Measurements from ENCODE around the gene KIAA1671. TPM values are rescaled to one million over a fixed set of nuclear protein-coding genes. Genes with fewer than 3 reads are reported as not detected.
A peak's percentile ranks its signal among the peaks of the same experiment; 100 is the strongest.

Gene KIAA1671
- total and polyA plus RNA-seq, 4 experiments from 2014 or later: 0.04 to 10.2 (median 5.2) TPM

DNA sequence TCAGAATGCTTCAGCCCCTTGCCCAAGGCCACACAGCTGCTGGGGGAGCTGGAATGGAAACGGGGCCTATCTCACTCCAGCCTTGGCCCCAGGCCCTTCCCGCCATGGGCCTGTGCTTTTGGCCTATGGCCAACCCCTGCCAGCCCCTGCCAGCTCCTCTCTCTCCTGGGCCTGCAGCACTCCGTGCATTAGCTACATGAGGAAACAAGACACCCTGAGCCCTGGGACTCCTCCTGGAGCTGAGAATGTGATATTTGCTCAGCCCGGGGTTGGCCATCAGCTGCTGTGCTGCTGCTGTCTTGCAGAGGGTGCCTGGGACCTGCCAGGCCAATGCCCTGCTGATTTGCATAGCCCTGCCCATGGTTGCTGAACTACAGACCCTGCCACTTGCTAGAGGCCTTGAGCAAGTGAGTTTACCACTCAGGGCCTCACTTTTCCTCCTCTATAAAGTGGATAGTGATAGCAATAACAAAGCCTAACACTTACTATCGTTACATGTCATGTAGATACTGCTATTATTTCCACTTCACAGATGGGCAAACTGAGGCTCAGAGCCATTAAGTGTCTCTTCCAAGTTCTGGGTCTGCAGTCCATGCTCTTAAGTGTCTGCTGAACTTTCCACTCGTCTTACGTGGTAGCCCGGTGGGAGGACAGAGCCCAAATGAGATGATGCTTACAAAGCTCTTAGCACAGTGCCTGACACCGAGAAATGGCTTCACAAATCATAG lies 99.6 kb downstream of the KIAA1671 start:
- CTCF ChIA-PET (ENCODE audit: partially characterized antibody): interaction anchor here (1.4 to 4.9 kb wide), 4 partner anchors 29 to 114 kb away, joined by 3 to 63 read pairs (median 26); no protein-coding TSS in a partner anchor
- Mint-ChIP-seq H3K4me1 (peaks cover 2 to 6% (median 3%) of the 10 kb centered on the region in 4 donors), H3K4me3 (no peak overlapping the region), H3K36me3 (peaks cover 0 to 3% of the 10 kb centered on the region in 2 donors), H3K27ac (no peak overlapping the region), H3K9me3 (peaks cover 0 to 16% (median 5%) of the 10 kb centered on the region in 8 donors), H3K27me3 (peaks cover 2 to 3% of the 10 kb centered on the region in 2 donors)
- peaks cover 0 to 7% of the 10 kb centered on the region in 2 donors for H3K9me3 ChIP-seq (ENCODE audit: control insufficient read depth in 1 of 2, low read length in 2 of 2)
- no peak overlapping the region for H3K27ac ChIP-seq (ENCODE audit: low read depth, low read length)
- intact Hi-C loops (cut with micrococcal nuclease): no loop called here
- POLR2A ChIA-PET (ENCODE audit: partially characterized antibody): no interaction called here
- H3K27me3 ChIP-seq (ENCODE audit: insufficient read depth, low read length): no peaks in the 10 kb centered on the region
- DNase-seq: no peak
- H3K36me3 ChIP-seq (ENCODE audit: insufficient read depth, low read length): no peaks in the 10 kb centered on the region
- no peaks in the 10 kb centered on the region for H3K4me1 ChIP-seq (ENCODE audit: insufficient read depth, low read length)
- no peak overlapping the region for H3K4me3 ChIP-seq (ENCODE audit: low read length in 2 of 2)

DNA sequence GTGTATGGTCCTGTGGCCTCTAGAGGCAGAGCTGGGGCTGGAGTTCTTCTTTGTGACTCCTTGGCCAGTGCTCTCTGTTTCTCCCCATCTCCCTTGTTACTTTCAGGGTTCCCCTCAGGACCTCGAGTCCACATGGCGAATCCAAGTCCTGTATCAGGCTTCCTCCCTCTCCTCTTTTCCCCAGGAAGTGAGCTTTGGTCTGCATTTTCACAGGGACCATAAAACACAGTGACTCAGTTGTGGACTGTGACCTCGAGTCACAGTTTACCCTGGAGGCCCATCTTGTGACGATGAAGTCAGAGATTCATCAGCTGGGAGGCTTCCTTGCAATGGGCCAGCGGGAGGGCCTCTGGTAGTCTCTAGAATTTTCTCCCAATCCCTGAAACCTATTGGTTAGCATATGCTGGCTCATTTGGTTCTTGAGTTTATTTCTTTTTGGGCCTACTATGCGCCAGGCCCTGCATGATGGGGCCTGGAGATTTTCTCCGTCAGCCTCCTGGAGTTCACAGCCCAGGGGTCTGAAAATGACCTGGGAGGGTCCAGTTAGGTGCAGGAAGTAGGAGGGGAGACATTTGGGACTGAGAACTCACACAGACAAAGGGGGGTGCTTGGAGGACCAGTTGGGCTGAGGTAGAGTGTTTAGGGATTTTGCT lies 100.8 kb downstream of the KIAA1671 start:
- peaks cover 0 to 16% (median 5%) of the 10 kb centered on the region in 8 donors for H3K9me3 Mint-ChIP-seq
- peaks cover 5 to 7% (median 5%) of the 10 kb centered on the region in 4 donors for H3K4me1 Mint-ChIP-seq
- Histone ChIP-seq H3K36me3 (ENCODE audit: insufficient read depth, low read length) (no peaks in the 10 kb centered on the region), H3K4me3 (ENCODE audit: low read length in 2 of 2) (no peak overlapping the region), H3K9me3 (ENCODE audit: control insufficient read depth in 1 of 2, low read length in 2 of 2) (peaks cover 0 to 7% of the 10 kb centered on the region in 2 donors), H3K27me3 (ENCODE audit: insufficient read depth, low read length) (no peaks in the 10 kb centered on the region), H3K4me1 (ENCODE audit: insufficient read depth, low read length) (no peaks in the 10 kb centered on the region), H3K27ac (ENCODE audit: low read depth, low read length) (no peak overlapping the region)
- peaks cover 2 to 3% of the 10 kb centered on the region in 2 donors for H3K27me3 Mint-ChIP-seq
- CTCF ChIA-PET (ENCODE audit: partially characterized antibody): interaction anchor here (1.2 to 4.3 kb wide), 5 partner anchors 15 to 115 kb away, joined by 3 to 30 read pairs (median 3); no protein-coding TSS in a partner anchor
- H3K27ac Mint-ChIP-seq: peak overlapping the region in 1 of 7 donors; percentile 44
- no peak overlapping the region for H3K4me3 Mint-ChIP-seq
- intact Hi-C loops (cut with micrococcal nuclease): no loop called here
- POLR2A ChIA-PET (ENCODE audit: partially characterized antibody): no interaction called here
- peaks cover 0 to 3% of the 10 kb centered on the region in 2 donors for H3K36me3 Mint-ChIP-seq
- DNase-seq: no peak

DNA sequence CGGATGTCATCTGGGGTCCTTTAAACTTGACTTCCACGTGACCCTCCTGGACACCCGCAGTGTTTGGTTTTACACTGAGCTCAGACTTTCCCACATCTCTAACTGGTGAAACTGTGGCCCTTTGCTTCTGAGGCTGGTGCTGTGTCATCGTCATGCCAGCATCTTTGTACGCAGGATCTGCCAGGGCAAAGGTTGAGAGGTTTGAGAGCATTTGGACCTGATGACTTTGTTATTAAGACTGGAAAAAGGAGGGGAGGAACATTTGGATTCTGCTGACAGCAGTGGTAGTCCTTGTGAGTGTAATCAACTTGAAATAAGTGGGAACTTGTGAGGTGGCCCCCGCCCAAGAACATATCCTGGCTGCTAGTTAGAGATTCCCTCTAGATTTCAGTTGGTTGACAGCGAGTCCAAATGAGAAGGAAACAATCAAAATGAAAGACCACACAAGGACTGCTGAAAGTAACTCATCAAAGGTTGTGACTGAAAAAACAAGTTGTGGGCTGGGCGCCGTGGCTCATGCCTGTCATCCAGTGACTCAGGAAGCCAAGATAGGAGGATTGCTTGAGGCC lies 102.5 kb downstream of the KIAA1671 start:
- peaks cover 0 to 3% of the 10 kb centered on the region in 2 donors for H3K36me3 Mint-ChIP-seq
- ChIA-PET CTCF (ENCODE audit: partially characterized antibody) (interaction anchor here (0.6 to 4.3 kb wide), 9 partner anchors 13 to 117 kb away, joined by 3 to 30 read pairs (median 3); no protein-coding TSS in a partner anchor), POLR2A (ENCODE audit: partially characterized antibody) (no interaction called here)
- DNase-seq: no peak
- H3K4me3 Mint-ChIP-seq: no peak overlapping the region
- H3K27ac Mint-ChIP-seq: peak overlapping the region in 1 of 7 donors; percentile 57
- Histone ChIP-seq H3K9me3 (ENCODE audit: control insufficient read depth in 1 of 2, low read length in 2 of 2) (peaks cover 0 to 7% of the 10 kb centered on the region in 2 donors), H3K27ac (ENCODE audit: low read depth, low read length) (no peak overlapping the region), H3K4me1 (ENCODE audit: insufficient read depth, low read length) (no peaks in the 10 kb centered on the region), H3K4me3 (ENCODE audit: low read length in 2 of 2) (no peak overlapping the region), H3K36me3 (ENCODE audit: insufficient read depth, low read length) (no peaks in the 10 kb centered on the region), H3K27me3 (ENCODE audit: insufficient read depth, low read length) (no peaks in the 10 kb centered on the region)
- H3K9me3 Mint-ChIP-seq: peaks cover 0 to 16% (median 5%) of the 10 kb centered on the region in 8 donors
- peaks cover 0 to 3% of the 10 kb centered on the region in 2 donors for H3K27me3 Mint-ChIP-seq
- intact Hi-C loops (cut with micrococcal nuclease): no loop called here
- peaks cover 5 to 10% (median 5%) of the 10 kb centered on the region in 4 donors for H3K4me1 Mint-ChIP-seq

DNA sequence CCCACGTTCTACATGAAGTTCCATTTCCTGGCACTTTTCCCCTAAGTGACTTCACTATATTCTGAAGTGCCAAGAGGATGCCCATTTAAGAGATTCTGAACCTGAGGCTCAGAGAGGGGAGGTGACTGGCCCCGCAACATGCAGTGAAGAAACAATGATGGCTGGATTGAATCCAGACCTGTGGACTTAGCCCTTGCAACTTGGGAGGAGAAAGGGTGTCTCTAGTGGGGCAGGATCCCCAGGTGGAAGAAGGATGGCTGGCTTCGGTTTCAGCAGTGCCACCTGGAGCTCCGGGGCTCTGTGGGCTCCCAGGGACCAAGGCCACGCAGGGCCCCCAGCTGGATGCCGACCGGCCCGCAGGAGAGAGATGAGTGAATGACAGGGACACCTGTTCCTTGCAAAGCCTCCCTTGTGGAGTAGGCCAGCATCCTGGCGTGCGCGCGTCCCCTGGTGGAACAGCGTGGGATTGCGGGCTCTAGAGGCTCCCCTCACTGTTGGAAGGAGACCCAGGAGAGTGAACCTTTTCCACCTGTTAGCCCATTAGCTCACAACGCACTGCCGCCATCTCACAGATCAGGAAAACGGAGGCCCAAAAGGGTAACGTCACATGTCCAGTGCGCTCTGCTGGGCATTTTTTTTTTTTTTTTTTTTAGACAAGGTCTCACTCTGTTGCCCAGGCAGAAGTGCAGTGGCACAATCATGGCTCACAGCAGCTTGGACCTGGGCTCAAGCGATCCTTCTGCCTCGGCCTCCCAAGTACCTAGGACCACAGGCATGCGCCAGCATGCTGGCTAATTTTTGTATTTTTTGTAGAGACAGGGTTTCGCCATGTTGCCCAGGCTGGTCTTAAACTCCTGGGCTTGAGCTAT lies 104.7 kb downstream of the KIAA1671 start:
- peaks cover 2 to 3% of the 10 kb centered on the region in 2 donors for H3K27me3 Mint-ChIP-seq
- H3K4me1 Mint-ChIP-seq: peaks cover 19 to 27% (median 24%) of the 10 kb centered on the region in 4 donors
- Histone ChIP-seq H3K9me3 (ENCODE audit: control insufficient read depth in 1 of 2, low read length in 2 of 2) (no peaks in the 10 kb centered on the region), H3K36me3 (ENCODE audit: insufficient read depth, low read length) (no peaks in the 10 kb centered on the region), H3K4me3 (ENCODE audit: low read length in 2 of 2) (no peak overlapping the region), H3K4me1 (ENCODE audit: insufficient read depth, low read length) (peaks cover 21% of the 10 kb centered on the region), H3K27ac (ENCODE audit: low read depth, low read length) (no peak overlapping the region), H3K27me3 (ENCODE audit: insufficient read depth, low read length) (no peaks in the 10 kb centered on the region)
- H3K27ac Mint-ChIP-seq: peak overlapping the region in 1 of 7 donors; percentile 24
- no peak overlapping the region for H3K4me3 Mint-ChIP-seq
- intact Hi-C loops (cut with micrococcal nuclease): no loop called here
- no peaks in the 10 kb centered on the region for H3K36me3 Mint-ChIP-seq
- H3K9me3 Mint-ChIP-seq: no peaks in the 10 kb centered on the region
- ChIA-PET CTCF (ENCODE audit: partially characterized antibody) (interaction anchor here (0.7 to 3.8 kb wide), 12 partner anchors 9 to 680 kb away, joined by 3 to 34 read pairs (median 7); no protein-coding TSS in a partner anchor), POLR2A (ENCODE audit: partially characterized antibody) (interaction anchor here (0.6 to 1.5 kb wide), 3 partner anchors 10 to 151 kb away, joined by 3 to 6 read pairs (median 5); no protein-coding TSS in a partner anchor)
- peak; percentile 45 to 68 (median 62) for DNase-seq

DNA sequence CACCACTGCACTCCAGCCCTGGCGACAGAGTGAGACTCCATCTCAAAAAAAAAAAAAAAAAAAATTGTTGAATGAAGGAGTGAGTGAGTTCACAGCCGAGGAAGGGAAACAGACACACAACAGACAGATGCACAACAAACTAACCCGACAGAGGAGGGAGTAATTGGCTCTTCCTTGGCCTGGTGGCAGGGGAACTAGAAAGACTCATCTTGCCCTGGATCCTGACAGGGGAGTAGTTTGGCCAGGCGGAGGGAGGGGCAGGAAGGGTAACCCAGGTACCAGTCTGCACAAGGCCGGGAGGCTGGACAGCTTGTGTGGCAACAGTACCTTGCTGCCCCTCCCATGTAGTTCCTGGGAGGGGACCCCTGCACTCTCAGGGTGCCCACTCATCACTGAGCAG lies 106.9 kb downstream of the KIAA1671 start:
- Mint-ChIP-seq H3K4me3 (peak overlapping the region in 1 of 8 donors; percentile 45), H3K27me3 (peaks cover 1 to 2% of the 10 kb centered on the region in 2 donors), H3K27ac (peak overlapping the region in 2 of 7 donors; percentile 58 to 74), H3K36me3 (no peaks in the 10 kb centered on the region), H3K9me3 (no peaks in the 10 kb centered on the region), H3K4me1 (peaks cover 31 to 45% (median 38%) of the 10 kb centered on the region in 4 donors)
- no peak for DNase-seq
- H3K9me3 ChIP-seq (ENCODE audit: control insufficient read depth in 1 of 2, low read length in 2 of 2): no peaks in the 10 kb centered on the region
- H3K27ac ChIP-seq (ENCODE audit: low read depth, low read length): no peak overlapping the region
- H3K36me3 ChIP-seq (ENCODE audit: insufficient read depth, low read length): no peaks in the 10 kb centered on the region
- intact Hi-C loops (cut with micrococcal nuclease): no loop called here
- H3K27me3 ChIP-seq (ENCODE audit: insufficient read depth, low read length): no peaks in the 10 kb centered on the region
- ChIA-PET CTCF (ENCODE audit: partially characterized antibody) (interaction anchor here (0.7 to 4.7 kb wide), 11 partner anchors 10 to 143 kb away, joined by 3 to 34 read pairs (median 4); no protein-coding TSS in a partner anchor), POLR2A (ENCODE audit: partially characterized antibody) (interaction anchor here (3.3 kb wide), 1 partner anchor 10 kb away, joined by 19 read pairs; no protein-coding TSS in a partner anchor)
- peaks cover 42% of the 10 kb centered on the region for H3K4me1 ChIP-seq (ENCODE audit: insufficient read depth, low read length)
- H3K4me3 ChIP-seq (ENCODE audit: low read length in 2 of 2): no peak overlapping the region

DNA sequence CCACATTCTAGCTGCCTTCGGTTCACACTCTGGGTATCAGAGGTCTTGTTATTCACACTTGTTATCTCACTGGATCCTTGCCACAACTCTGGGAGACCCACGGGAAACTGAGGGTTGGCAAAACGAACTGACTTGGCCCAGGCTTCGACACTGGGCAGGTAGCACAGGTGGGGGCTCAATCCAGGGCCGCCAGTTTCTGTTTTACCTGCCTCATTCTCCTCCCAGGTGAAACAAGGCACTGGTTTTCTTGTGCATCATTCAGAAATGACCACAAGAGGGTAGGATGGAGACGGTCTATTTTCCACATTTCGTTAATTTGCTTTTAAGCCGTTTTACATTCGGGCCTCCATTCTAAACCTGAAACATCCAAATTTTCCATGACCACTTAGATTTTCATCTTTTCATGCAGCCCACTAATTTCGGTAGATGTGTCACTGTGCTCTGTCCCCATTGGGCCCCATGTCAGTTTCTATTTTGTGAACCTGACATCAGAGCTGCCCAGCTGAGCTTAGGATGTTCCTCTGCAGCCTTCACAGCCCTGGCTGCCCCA lies 108.1 kb downstream of the KIAA1671 start:
- no peaks in the 10 kb centered on the region for H3K36me3 Mint-ChIP-seq
- H3K27me3 Mint-ChIP-seq: peaks cover 1 to 2% of the 10 kb centered on the region in 2 donors
- peak overlapping the region in 7 of 8 donors; percentile 15 to 80 (median 68) for H3K4me3 Mint-ChIP-seq
- intact Hi-C loops (cut with micrococcal nuclease): loop anchor here (1.0 to 10.0 kb wide), 6 partner anchors 8 to 1614 kb away; no protein-coding TSS in a partner anchor
- H3K9me3 ChIP-seq (ENCODE audit: control insufficient read depth in 1 of 2, low read length in 2 of 2): no peaks in the 10 kb centered on the region
- no peak overlapping the region for H3K4me3 ChIP-seq (ENCODE audit: low read length in 2 of 2)
- no peaks in the 10 kb centered on the region for H3K36me3 ChIP-seq (ENCODE audit: insufficient read depth, low read length)
- POLR2A ChIA-PET (ENCODE audit: partially characterized antibody): interaction anchor here (0.9 to 4.1 kb wide), 6 partner anchors 9 to 68 kb away, joined by 3 to 40 read pairs (median 14); no protein-coding TSS in a partner anchor
- DNase-seq: peak in 4 of 5 donors; percentile 32 to 55 (median 41)
- H3K27me3 ChIP-seq (ENCODE audit: insufficient read depth, low read length): no peaks in the 10 kb centered on the region
- peaks cover 27 to 54% (median 41%) of the 10 kb centered on the region in 4 donors for H3K4me1 Mint-ChIP-seq
- H3K27ac Mint-ChIP-seq: peak overlapping the region; percentile 28 to 91 (median 83)
- CTCF ChIA-PET (ENCODE audit: partially characterized antibody): interaction anchor here (0.6 to 4.7 kb wide), 15 partner anchors 9 to 141 kb away, joined by 3 to 34 read pairs (median 5); no protein-coding TSS in a partner anchor
- H3K4me1 ChIP-seq (ENCODE audit: insufficient read depth, low read length): peaks cover 43% of the 10 kb centered on the region
- H3K27ac ChIP-seq (ENCODE audit: low read depth, low read length): no peak overlapping the region
- H3K9me3 Mint-ChIP-seq: no peaks in the 10 kb centered on the region

All from CD4-positive, alpha-beta memory T cell (primary cell).